Measurements from ENCODE around the gene COL15A1. TPM values are rescaled to one million over a fixed set of nuclear protein-coding genes. Genes with fewer than 3 reads are reported as not detected.

Gene COL15A1
- total RNA-seq, 6 experiments from 2014 or later: 0.20 to 0.50 (median 0.32) TPM

DNA sequence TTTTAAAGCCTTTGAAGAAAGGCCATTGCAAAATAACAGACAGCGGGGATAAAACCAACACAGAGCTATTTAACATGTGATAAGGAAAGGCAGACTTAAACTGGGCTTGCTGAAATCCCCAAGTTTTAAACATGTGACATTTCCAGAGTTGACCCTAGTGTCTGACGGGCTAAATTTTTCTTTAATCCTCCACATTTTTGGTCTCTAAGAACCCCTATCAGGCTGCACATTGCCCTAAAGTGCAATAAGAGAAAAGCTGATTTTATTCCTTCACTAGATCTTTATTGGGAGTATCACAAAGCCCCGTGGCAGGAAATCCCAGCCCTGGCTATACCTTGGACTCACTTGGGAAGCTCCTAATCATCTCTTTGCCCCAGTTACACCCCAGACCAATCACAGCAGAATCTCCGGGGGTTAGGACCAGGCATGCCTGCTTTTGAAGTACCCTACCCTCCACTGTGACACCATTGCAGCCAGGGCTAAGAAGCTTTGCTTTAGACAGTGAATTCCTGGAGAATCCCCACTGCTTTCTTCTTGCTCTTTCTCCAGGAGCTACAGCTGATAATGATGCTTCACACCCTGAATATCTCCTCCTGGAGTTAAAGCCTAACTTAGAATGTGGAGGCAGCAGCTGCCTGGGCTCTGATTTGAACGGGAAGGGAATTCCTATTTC lies 20.1 kb upstream of the COL15A1 start:
- peaks cover 13% of the 10 kb centered on the region for H3K4me1 Mint-ChIP-seq (ENCODE audit: low read depth)
- no peak overlapping the region for H3K27ac Mint-ChIP-seq
- H3K4me3 Mint-ChIP-seq: no peak overlapping the region
- no peaks in the 10 kb centered on the region for H3K9me3 Mint-ChIP-seq
- TF ChIP-seq CTCF (IDR thresholded peaks at IDR 0.05): no peak
- DNase-seq: no peak
- H3K36me3 Mint-ChIP-seq (ENCODE audit: low read depth): no peaks in the 10 kb centered on the region
- peaks cover 6% of the 10 kb centered on the region for H3K27me3 Mint-ChIP-seq (ENCODE audit: insufficient read depth)

GRCh38 chr9:98924946-98925820 lies 18.5 kb upstream of the COL15A1 start:
- peaks cover 13% of the 10 kb centered on the region for H3K4me1 Mint-ChIP-seq (ENCODE audit: low read depth)
- H3K4me3 Mint-ChIP-seq: no peak overlapping the region
- H3K9me3 Mint-ChIP-seq: no peaks in the 10 kb centered on the region
- peaks cover 15% of the 10 kb centered on the region for H3K27me3 Mint-ChIP-seq (ENCODE audit: insufficient read depth)
- H3K36me3 Mint-ChIP-seq (ENCODE audit: low read depth): no peaks in the 10 kb centered on the region
- no peak overlapping the region for H3K27ac Mint-ChIP-seq
- no peak for DNase-seq
- no peak for TF ChIP-seq CTCF (IDR thresholded peaks at IDR 0.05)

GRCh38 chr9:98925956-98926355 lies 17.8 kb upstream of the COL15A1 start:
- no peak for TF ChIP-seq CTCF (IDR thresholded peaks at IDR 0.05)
- Mint-ChIP-seq H3K27me3 (ENCODE audit: insufficient read depth) (peaks cover 15% of the 10 kb centered on the region), H3K9me3 (no peaks in the 10 kb centered on the region), H3K4me1 (ENCODE audit: low read depth) (peaks cover 13% of the 10 kb centered on the region), H3K36me3 (ENCODE audit: low read depth) (no peaks in the 10 kb centered on the region), H3K27ac (no peak overlapping the region), H3K4me3 (no peak overlapping the region)
- no peak for DNase-seq

GRCh38 chr9:98927724-98928123 lies 16.0 kb upstream of the COL15A1 start:
- peaks cover 12% of the 10 kb centered on the region for H3K4me1 Mint-ChIP-seq (ENCODE audit: low read depth)
- peaks cover 23% of the 10 kb centered on the region for H3K27me3 Mint-ChIP-seq (ENCODE audit: insufficient read depth)
- TF ChIP-seq CTCF (IDR thresholded peaks at IDR 0.05): no peak
- DNase-seq: no peak
- no peak overlapping the region for H3K4me3 Mint-ChIP-seq
- H3K36me3 Mint-ChIP-seq (ENCODE audit: low read depth): no peaks in the 10 kb centered on the region
- H3K27ac Mint-ChIP-seq: no peak overlapping the region
- no peaks in the 10 kb centered on the region for H3K9me3 Mint-ChIP-seq

DNA sequence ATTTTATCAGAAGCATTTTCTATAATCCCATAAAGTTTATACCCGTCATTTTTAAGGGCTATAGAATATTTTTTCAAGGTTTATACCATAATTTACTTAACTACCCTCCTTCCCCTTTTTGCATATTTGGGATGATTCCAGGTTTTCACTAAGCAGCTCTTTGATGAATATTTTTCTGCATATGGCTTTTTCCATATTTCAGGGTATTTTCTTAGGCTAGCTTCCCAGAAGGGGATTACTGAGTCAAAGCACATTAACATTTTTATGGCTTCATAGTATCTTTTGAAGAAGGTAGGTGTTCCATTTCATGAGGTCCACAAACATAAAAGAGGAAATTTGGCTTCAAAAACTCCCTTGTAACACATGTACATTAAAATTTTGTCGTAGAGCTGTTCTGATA lies 14.6 kb upstream of the COL15A1 start:
- no peak for DNase-seq
- TF ChIP-seq CTCF (IDR thresholded peaks at IDR 0.05): no peak
- Mint-ChIP-seq H3K27me3 (ENCODE audit: insufficient read depth) (peaks cover 23% of the 10 kb centered on the region), H3K4me3 (no peak overlapping the region), H3K27ac (no peak overlapping the region), H3K4me1 (ENCODE audit: low read depth) (peaks cover 5% of the 10 kb centered on the region; the same call in 1 of the 2 replicates), H3K36me3 (ENCODE audit: low read depth) (no peaks in the 10 kb centered on the region), H3K9me3 (no peaks in the 10 kb centered on the region)
